Astrocyte of the cerebellum (primary cell): Measurements from ENCODE around the gene NPIPB8.
"Not testable (repeated sequence)": the region's sequence is repeated elsewhere in the genome, so short reads cannot be mapped to it uniquely, and the experiment has no call there.

Experiments used
- DNase-seq: peaks from one replicate; pipeline ENCODE4 v3.0.0-alpha.2; 2011; ENCODE audit warnings: low read depth
- H3K4me3 ChIP-seq: 2 replicates; pipeline ENCODE4 v1.5.1; 2011; ENCODE audit warnings: mild to moderate bottlenecking, low read depth, low read length, moderate library complexity
- in situ Hi-C: cut with HindIII; loops from 2 replicates; pipeline ENCODE4 v1.10.0; 2017; ENCODE audit warnings: low sequenced_read_pairs

Gene NPIPB8

GRCh38 chr16:28689425-28689824 is 51.6 kb downstream of the NPIPB8 start:
- in situ Hi-C loops, H3K4me3 ChIP-seq, DNase-seq: not testable (repeated sequence)

GRCh38 chr16:28691722-28692121 is 53.9 kb downstream of the NPIPB8 start:
- in situ Hi-C loops, H3K4me3 ChIP-seq, DNase-seq: not testable (repeated sequence)

GRCh38 chr16:28693257-28693950 is 55.5 kb downstream of the NPIPB8 start:
- H3K4me3 ChIP-seq, in situ Hi-C loops, DNase-seq: not testable (repeated sequence)

- H3K4me3 ChIP-seq, in situ Hi-C loops, DNase-seq: not testable (repeated sequence)
Observed at GRCh38 chr16:28699792-28700191, 61.9 kb downstream of the NPIPB8 start.

DNA sequence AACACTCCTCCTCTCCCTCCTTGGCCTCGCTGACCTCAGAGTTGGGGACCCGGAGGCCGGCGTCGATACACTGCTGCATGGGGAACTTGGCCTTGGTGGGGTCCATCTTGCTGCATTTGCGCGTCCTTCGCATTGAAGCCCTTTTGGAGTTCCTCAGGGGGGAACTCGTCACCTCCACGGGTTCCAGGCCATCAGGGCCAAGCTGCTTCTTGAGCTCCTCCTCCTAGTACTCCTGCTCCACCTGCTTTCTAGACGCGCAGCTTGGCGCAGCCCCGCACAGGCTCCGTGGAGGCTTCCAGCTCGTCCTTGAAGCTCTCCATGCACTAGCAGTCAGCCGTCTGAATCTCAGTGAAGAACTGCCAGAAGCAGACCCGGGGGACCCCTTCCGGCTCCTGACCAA is 62.5 kb downstream of the NPIPB8 start:
- DNase-seq, in situ Hi-C loops: not testable (repeated sequence)

DNA sequence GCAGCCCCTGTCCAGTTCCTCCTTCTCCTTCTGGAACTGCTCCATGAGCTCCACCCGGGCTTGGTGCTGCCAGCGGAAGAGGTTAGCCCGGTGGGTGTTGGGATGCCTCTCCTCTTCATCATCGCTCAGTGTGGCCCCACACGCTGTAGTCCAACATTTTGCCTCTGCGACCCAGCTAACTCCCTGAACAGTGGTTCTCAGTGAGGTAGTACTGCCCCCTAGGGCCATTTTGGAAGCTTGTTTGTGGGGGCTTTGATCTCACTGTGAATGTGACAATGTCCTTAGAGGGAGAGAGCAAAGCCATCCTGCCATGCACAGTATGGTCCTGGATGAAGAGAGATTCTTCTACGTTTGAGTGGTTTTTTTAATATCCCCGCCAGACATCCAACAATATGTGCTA is 63.5 kb downstream of the NPIPB8 start:
- H3K4me3 ChIP-seq, in situ Hi-C loops, DNase-seq: not testable (repeated sequence)

More for the DNA sequence above, 62.5 kb downstream of the NPIPB8 start:
- not testable (repeated sequence) for H3K4me3 ChIP-seq

GRCh38 chr16:28704246-28704645 is 66.4 kb downstream of the NPIPB8 start:
- DNase-seq, H3K4me3 ChIP-seq, in situ Hi-C loops: not testable (repeated sequence)
